PFSK-1 (cell line): ENCODE data around the gene JPT2.

Experiments
- FOXP2 ChIP-seq: optimal IDR thresholded peaks from 2 replicates; pipeline ENCODE3; 2011; ENCODE audit warnings: borderline replicate concordance, control low read depth, inconsistent platforms; ENCODE audit not compliant: insufficient read depth; ENCODE audit errors: extremely low read length, extremely low read depth
- POLR2AphosphoS5 ChIP-seq: IDR thresholded peaks from 2 replicates; pipeline ENCODE4 v1.6.1; 2012; ENCODE audit warnings: low read depth, mild to moderate bottlenecking, control low read depth, low read length, moderate library complexity
- REST ChIP-seq, 2 experiments: IDR thresholded peaks; 2 replicates each; pipeline versions ENCODE4 v1.6.1 to v1.8.0; 2011 to 2012; ENCODE audit warnings: low read depth in 2 of 2, low read length in 2 of 2, control low read depth in 1 of 2, inconsistent platforms in 1 of 2, mild to moderate bottlenecking in 1 of 2, moderate library complexity in 1 of 2; ENCODE audit not compliant: insufficient read depth in 1 of 2
- SIN3A ChIP-seq: IDR thresholded peaks from 2 replicates; pipeline ENCODE4 v1.6.1; 2012; ENCODE audit warnings: mild to moderate bottlenecking, low read length, moderate library complexity, borderline replicate concordance; ENCODE audit not compliant: insufficient read depth
- TAF1 ChIP-seq: IDR thresholded peaks from 2 replicates; pipeline ENCODE4 v1.6.1; 2012; ENCODE audit warnings: low read length, control low read depth, borderline replicate concordance; ENCODE audit not compliant: insufficient read depth

GRCh38 chr16:1688807-1689560 is 10.9 kb downstream of the JPT2 start:
- TF ChIP-seq TAF1, result no peak
- TF ChIP-seq POLR2AphosphoS5, result no peak
- no peak for TF ChIP-seq SIN3A
- TF ChIP-seq REST (IDR thresholded peaks at IDR 0.05; ENCODE audit: insufficient read depth in 1 of 2, low read depth in 2 of 2, low read length in 2 of 2), result no peak
- no peak for TF ChIP-seq FOXP2
